HAP-1 (cell line): ENCODE results near the gene PVRIG.
"Not testable (repeated sequence)": the region's sequence is repeated elsewhere in the genome, so short reads cannot be mapped to it uniquely, and the experiment has no call there.

Experiments
- DNase-seq, 2 experiments: peaks; one replicate each; pipeline ENCODE4 v3.0.0-alpha.2; 2016 to 2020; ENCODE audit warnings: low spot score in 2 of 2
- H3K27me3 ChIP-seq: fragments of 250-450 bp; sonication (Bioruptor Pico); 2 replicates; pipeline ENCODE4 v1.5.1; 2020; ENCODE audit warnings: low read depth, mild to moderate bottlenecking, moderate library complexity
- H3K36me3 ChIP-seq: fragments of 250-450 bp; sonication (Bioruptor Pico); replicated peaks from 2 replicates; pipeline ENCODE4 v1.5.1; 2020; ENCODE audit warnings: mild to moderate bottlenecking
- H3K4me1 ChIP-seq: fragments of 250-450 bp; sonication (Bioruptor Pico); 2 replicates; pipeline ENCODE4 v1.5.1; 2020; ENCODE audit warnings: mild to moderate bottlenecking
- H3K4me3 ChIP-seq: fragments of 250-450 bp; sonication (Bioruptor Pico); 2 replicates; pipeline ENCODE4 v1.5.1; 2020; ENCODE audit warnings: mild to moderate bottlenecking, moderate library complexity
- H3K9me3 ChIP-seq: fragments of 250-450 bp; sonication (Bioruptor Pico); 2 replicates; pipeline ENCODE4 v1.5.1; 2020; ENCODE audit warnings: mild to moderate bottlenecking, moderate library complexity
- in situ Hi-C: fragments of 300-500 bp; cut with MboI; formaldehyde crosslinking; loops from 3 replicates; pipeline ENCODE4 v1.14.3; 2020; ENCODE audit warnings: low sequenced_read_pairs, inconsistent platforms, mixed read lengths

Gene PVRIG

GRCh38 chr7:100219801-100220585 is at the start of gene PVRIG:
PVRIG (plus strand) TSS chr7:100219949; CDS start chr7:100219971, 22 bp downstream.
- not testable (repeated sequence) for H3K4me1 ChIP-seq, H3K36me3 ChIP-seq, H3K4me3 ChIP-seq, H3K9me3 ChIP-seq, DNase-seq, H3K27me3 ChIP-seq
- in situ Hi-C loops: loop anchor here (5.0 kb wide), 1 partner anchor 88 kb away; no protein-coding TSS in a partner anchor

DNA sequence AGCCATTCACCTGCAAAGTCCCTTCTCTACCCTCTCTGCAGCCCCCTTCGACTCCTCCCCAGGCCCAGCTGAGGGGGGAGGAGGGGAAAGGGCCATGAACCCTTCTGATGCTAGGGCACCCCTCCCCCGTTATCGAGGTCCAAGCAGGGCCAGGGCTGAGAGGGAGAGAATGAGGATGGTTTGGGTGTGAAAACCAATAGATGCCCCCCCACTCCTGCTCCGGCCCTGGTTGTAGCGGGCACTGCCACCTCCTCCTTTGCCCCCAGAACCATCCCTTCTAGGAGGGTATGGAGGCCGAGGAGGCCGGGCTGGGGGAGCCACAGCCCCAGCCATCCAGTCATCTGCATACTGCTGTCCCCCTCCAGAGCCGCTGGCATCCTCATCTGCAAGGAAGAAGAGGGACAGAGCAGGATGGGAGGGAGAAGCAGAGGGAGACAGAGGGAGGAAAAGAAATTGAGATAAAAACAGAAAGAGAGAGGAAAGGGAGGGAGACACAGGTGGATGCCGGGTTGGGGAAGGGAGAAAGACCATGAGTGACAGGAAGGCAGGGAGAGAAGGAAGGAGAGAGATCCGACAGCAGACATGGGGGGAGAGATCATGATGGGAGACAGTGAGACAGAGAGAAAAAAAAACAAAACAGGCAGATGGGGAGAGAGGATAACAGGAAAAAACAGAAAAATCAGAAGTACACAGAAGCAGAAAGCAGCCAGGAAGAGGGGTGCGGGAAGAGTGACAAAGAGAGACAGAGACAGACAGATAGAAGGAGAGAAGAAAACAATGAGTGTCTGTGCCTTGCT is 49.5 kb upstream of the PVRIG start:
- Histone ChIP-seq H3K4me3 (no peak overlapping the region), H3K9me3 (no peaks in the 10 kb centered on the region), H3K27me3 (peaks cover 7% of the 10 kb centered on the region; the same call in 1 of the 2 replicates), H3K36me3 (no peaks in the 10 kb centered on the region), H3K4me1 (peaks cover 13% of the 10 kb centered on the region)
- in situ Hi-C loops: no loop called here
- DNase-seq: no peak

DNA sequence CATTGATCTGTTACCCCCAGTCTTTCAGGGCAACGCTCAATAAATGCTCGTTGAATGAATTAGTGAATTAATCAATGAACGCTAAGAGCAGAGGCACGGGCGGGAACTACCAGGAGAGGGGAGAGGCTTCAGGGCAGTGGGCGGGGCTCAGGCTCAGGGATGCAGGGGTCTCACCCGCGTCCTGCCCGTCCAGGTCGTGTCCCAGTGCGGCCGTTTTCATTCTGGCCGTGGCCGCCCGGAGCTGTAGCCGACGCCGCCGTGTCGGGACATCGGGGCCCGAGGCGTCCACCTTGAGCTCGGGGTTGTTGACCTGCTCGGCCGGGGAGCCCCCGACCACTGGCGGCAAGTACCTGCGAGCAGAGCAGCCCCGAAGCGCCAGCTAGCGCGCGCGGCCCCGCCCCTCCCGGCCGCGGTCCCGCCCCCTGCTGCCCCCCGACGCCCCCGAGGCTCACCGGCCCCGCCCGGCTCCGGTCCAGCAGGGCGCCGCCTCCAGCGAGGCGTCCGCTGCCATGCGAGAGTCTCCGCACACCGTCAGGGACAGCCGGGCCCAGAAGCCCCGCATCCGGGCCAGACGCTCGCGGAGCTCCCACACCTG is 48.6 kb upstream of the PVRIG start:
- H3K4me3 ChIP-seq: no peak overlapping the region
- in situ Hi-C loops: no loop called here
- peaks cover 7% of the 10 kb centered on the region; the same call in 1 of the 2 replicates for H3K27me3 ChIP-seq
- peaks cover 14% of the 10 kb centered on the region for H3K4me1 ChIP-seq
- no peaks in the 10 kb centered on the region for H3K9me3 ChIP-seq
- no peaks in the 10 kb centered on the region for H3K36me3 ChIP-seq
- DNase-seq: no peak

DNA sequence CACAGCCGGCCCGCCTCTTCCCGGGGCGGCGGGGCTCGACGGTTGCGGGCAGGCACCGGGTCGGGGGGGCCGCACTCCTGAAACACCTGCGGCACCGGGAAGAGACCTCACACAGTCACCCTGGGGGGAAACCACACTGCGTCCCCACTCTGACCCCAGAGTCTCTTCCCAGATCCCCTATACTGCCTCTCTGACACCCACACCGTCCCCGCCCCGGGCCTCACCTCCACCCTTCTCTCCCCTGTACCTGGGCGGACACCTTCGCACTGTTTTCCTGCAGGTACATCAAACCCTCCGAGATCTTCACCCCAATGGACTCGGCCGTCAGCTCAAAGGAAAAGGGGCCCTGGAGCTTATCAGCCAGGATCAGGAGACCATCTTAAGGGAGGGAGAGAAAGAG is 47.9 kb upstream of the PVRIG start:
- no peak for DNase-seq
- Histone ChIP-seq H3K27me3 (peaks cover 3% of the 10 kb centered on the region; the same call in 1 of the 2 replicates), H3K36me3 (no peaks in the 10 kb centered on the region), H3K9me3 (no peaks in the 10 kb centered on the region), H3K4me1 (peaks cover 20% of the 10 kb centered on the region), H3K4me3 (no peak overlapping the region)
- in situ Hi-C loops: no loop called here

- H3K27me3 ChIP-seq: no peaks in the 10 kb centered on the region
- no peak overlapping the region for H3K4me3 ChIP-seq
- no peaks in the 10 kb centered on the region for H3K36me3 ChIP-seq
- no peaks in the 10 kb centered on the region for H3K9me3 ChIP-seq
- no peak for DNase-seq
- H3K4me1 ChIP-seq: peaks cover 7% of the 10 kb centered on the region
- in situ Hi-C loops: no loop called here
Measured at GRCh38 chr7:100173806-100174495, 45.8 kb upstream of the PVRIG start.

GRCh38 chr7:100174582-100174981 is 45.2 kb upstream of the PVRIG start:
- Histone ChIP-seq H3K36me3 (no peaks in the 10 kb centered on the region), H3K4me3 (no peak overlapping the region), H3K4me1 (peaks cover 7% of the 10 kb centered on the region), H3K27me3 (no peaks in the 10 kb centered on the region), H3K9me3 (no peaks in the 10 kb centered on the region)
- DNase-seq: no peak
- in situ Hi-C loops: no loop called here

DNA sequence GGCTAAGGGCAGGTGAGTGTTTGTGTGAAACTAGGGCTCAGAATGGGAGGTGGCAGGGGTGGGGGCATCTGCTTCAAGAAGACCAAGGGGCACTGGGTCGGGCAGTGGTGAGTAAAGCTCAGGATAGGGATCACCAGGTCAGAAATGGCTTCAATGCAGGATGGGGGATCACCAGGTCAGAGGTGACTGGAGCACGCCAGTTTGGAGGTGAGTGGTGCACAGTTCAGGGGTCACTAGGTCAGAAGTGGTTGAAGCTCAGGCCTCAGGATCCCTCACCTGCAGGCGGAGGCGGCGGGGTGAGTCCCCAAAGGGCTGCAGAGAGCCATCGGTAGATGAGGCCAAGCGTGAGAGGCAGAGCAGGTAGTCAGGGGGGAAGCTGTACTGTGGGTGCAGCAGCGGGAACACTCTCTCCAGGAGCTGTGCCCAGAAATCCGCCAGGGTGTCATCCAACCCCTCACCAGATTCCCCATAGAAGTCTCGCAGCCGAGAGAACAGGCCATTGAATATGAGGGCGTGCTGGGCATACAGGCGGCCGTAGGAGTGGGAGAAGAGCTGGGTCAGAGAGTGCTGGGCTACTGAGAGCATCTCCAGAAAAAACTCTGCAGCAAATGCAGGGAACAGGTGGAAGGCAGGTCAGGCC is 44.3 kb upstream of the PVRIG start:
- in situ Hi-C loops: no loop called here
- no peaks in the 10 kb centered on the region for H3K36me3 ChIP-seq
- no peaks in the 10 kb centered on the region for H3K27me3 ChIP-seq
- no peaks in the 10 kb centered on the region for H3K9me3 ChIP-seq
- H3K4me3 ChIP-seq: no peak overlapping the region
- H3K4me1 ChIP-seq: peaks cover 7% of the 10 kb centered on the region
- DNase-seq: no peak

- DNase-seq: no peak
- Histone ChIP-seq H3K36me3 (no peaks in the 10 kb centered on the region), H3K4me3 (peak overlapping the region; percentile 68), H3K9me3 (no peaks in the 10 kb centered on the region), H3K4me1 (peaks cover 7% of the 10 kb centered on the region), H3K27me3 (no peaks in the 10 kb centered on the region)
- in situ Hi-C loops: no loop called here
Measured at GRCh38 chr7:100176096-100177044, 43.4 kb upstream of the PVRIG start.

DNA sequence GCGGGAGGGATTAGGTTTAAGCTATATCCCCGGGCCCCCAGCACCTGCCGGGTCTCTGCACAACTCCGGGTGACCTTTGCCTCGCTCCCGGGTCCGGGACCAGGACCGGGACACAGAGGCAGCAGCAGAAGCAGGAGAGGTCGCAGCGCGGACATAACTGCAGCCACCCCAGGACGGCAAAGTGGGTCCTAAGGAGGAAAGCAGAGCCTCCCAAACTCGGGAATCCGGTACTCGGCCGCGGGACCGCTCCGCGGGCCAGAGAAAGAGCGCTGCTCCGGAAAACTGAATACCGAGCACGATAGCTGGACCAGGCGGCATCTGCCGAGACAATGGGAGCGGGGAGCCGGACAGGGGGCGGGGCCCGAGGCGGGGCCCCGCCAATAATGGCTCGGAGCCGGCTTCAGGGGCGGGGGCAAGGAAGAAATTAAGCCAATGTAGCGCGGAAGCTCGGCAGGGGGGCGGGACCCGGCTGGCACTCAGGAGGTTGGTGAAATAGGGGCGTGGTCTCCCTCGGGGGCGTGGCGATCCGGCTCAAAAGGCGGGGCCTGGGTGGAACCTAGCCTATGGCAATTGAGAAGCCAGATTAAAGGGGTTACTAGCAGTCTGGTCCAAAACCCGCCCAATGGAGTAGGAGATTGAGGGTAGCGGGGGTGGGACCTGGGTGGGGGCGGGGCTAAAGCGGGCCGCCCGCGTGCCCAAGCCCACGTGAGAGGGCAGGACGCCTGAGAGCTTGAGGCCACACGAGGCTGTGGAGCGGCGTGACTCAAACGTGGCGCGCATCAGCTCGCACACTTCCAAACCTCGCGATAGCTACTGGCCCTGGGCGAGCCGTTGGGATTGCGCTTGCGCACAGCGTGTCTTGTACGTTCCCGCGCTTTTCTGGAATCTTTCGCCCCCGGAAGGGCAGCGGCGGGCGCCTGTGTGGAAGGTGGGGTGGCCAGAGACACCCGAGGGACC is 42.4 kb upstream of the PVRIG start, which contains the start of the genes GPC2 and STAG3:
Gene GPC2, minus strand, starts transcription at position 337 of the 957 bp plus-strand sequence. Its CDS starts 182 bp downstream, at position 155.
Gene STAG3, plus strand, starts transcription at position 874 of the 957 bp plus-strand sequence. CDS start 2,639 bp downstream, outside the sequence.
- in situ Hi-C loops: no loop called here
- peaks cover 7% of the 10 kb centered on the region for H3K4me1 ChIP-seq
- DNase-seq: peak; percentile 91 to 99

DNA sequence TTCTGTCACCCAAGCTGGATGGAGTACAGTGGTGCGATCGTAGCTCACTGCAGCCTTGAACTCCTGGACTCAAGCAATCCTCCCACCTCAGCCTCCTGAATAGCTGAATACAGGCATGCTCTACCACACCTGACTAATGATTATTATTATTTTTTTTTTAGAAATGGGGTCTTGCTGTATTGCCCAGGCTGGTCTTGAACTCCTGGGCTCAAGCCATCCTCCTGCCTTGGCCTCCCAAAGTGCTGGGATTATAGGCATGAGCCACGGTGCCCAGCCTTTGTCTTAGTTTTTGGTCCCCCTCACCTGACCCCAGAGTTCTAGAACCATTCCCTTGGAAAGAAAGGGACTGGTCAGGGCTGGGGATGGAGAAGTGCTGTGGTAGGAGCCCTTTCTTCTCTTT is 39.7 kb upstream of the PVRIG start:
- DNase-seq, H3K4me3 ChIP-seq, H3K36me3 ChIP-seq, in situ Hi-C loops, H3K4me1 ChIP-seq, H3K27me3 ChIP-seq, H3K9me3 ChIP-seq: not testable (repeated sequence)

More for the DNA sequence above, 42.4 kb upstream of the PVRIG start, which contains the start of the genes GPC2 and STAG3:
- peaks cover 2% of the 10 kb centered on the region; the same call in 1 of the 2 replicates for H3K27me3 ChIP-seq
- no peaks in the 10 kb centered on the region for H3K36me3 ChIP-seq
- peak within 1 kb of the TSS; percentile 68 for H3K4me3 ChIP-seq
- H3K9me3 ChIP-seq: no peaks in the 10 kb centered on the region

- H3K4me3 ChIP-seq, DNase-seq, H3K36me3 ChIP-seq, H3K27me3 ChIP-seq, H3K9me3 ChIP-seq, in situ Hi-C loops, H3K4me1 ChIP-seq: not testable (repeated sequence)
Measured at GRCh38 chr7:100182616-100183015, 37.1 kb upstream of the PVRIG start.
